HepG2 (cell line): Measurements from ENCODE around the gene CLASP2. TPM values are rescaled to one million over a fixed set of nuclear protein-coding genes. Genes with fewer than 3 reads are reported as not detected.
A peak's percentile ranks its signal among the peaks of the same experiment; 100 is the strongest.

ENCODE experiments used
- ATAC-seq: fragments of 200-7000 bp; cut with Tn5 transposase; 3 replicates; pipeline ENCODE4 v1.9.1; 2020; ENCODE audit warnings: mild to moderate bottlenecking, moderate library complexity
- BruUV-seq: library from RNA; stranded (reverse); fragments of 400-500 nt; replicated peaks from 2 replicates; lab custom pipeline; 2021; lab: Mats Ljungman, UMichigan
- CTCF ChIA-PET: fragments of 300-600 bp; formaldehyde crosslinking; extraction: SDS; loops from one replicate; lab custom pipeline; 2021; ENCODE audit warnings: low total read pairs, inconsistent platforms, low intra/inter-chr PET ratio; lab: Yijun Ruan, JAX
- POLR2A ChIA-PET: fragments of 350-600 bp; sonication (Branson Sonifier 250); formaldehyde crosslinking; loops from one replicate; lab custom pipeline; 2020; ENCODE audit warnings: antibody characterized with exemption, inconsistent platforms; lab: Yijun Ruan, JAX
- DNase-seq: peaks from one replicate; pipeline ENCODE4 v3.0.0-alpha.2; 2015; ENCODE audit warnings: low spot score
- FAIRE-seq: peaks from 3 replicates; lab custom pipeline; 2011; peaks lifted over from hg19 to GRCh38; lab: Jason Lieb, UNC
- H2AFZ ChIP-seq: one replicate; pipeline ENCODE4 v1.6.1; 2011; ENCODE audit warnings: low read length, inconsistent platforms
- H3K27ac ChIP-seq: fragments of 300-600 bp; 3 replicates; pipeline ENCODE4 v1.8.0; 2011; ENCODE audit warnings: mixed run types, mild to moderate bottlenecking, mixed read lengths, low read length, inconsistent platforms; ENCODE audit not compliant: insufficient read depth; ENCODE audit errors: extremely low read length
- H3K27me3 ChIP-seq, 2 experiments: fragments of 200-600 bp in 1 of 2; 2 replicates in 1 of 2; 3 replicates in 1 of 2; pipeline versions ENCODE4 v1.6.0 to v1.8.0; 2011; ENCODE audit warnings: low read length in 2 of 2, mild to moderate bottlenecking in 2 of 2, moderate library complexity in 2 of 2, inconsistent platforms in 1 of 2; ENCODE audit not compliant: insufficient read depth in 2 of 2, control insufficient read depth in 1 of 2
- H3K36me3 ChIP-seq, 2 experiments: fragments of 200-600 bp in 1 of 2; replicated peaks in 1 of 2; 2 replicates in 1 of 2; 3 replicates in 1 of 2; pipeline versions ENCODE4 v1.5.1 to v1.8.0; 2011; ENCODE audit warnings: low read length in 2 of 2, inconsistent platforms in 1 of 2; ENCODE audit not compliant: insufficient read depth in 2 of 2, control insufficient read depth in 1 of 2
- H3K4me1 ChIP-seq: 2 replicates; pipeline ENCODE4 v1.5.1; 2012; ENCODE audit warnings: low read length, inconsistent platforms; ENCODE audit not compliant: insufficient read depth
- H3K4me2 ChIP-seq: 2 replicates; pipeline ENCODE4 v1.6.0; 2011; ENCODE audit warnings: low read depth, low read length, inconsistent platforms
- H3K4me3 ChIP-seq, 3 experiments: fragments of 200-600 bp in 1 of 3; sonication (generic), shearing (Covaris generic) in 1 of 3; replicated peaks in 1 of 3; 2 replicates each; pipeline ENCODE4 v1.5.1; 2011 to 2016; ENCODE audit warnings: low read length in 3 of 3, inconsistent platforms in 2 of 3, low read depth in 2 of 3, mild to moderate bottlenecking in 2 of 3, control low read depth in 1 of 3, mixed read lengths in 1 of 3; ENCODE audit not compliant: insufficient read depth in 1 of 3
- H3K79me2 ChIP-seq: one replicate; pipeline ENCODE4 v1.6.1; 2011; ENCODE audit warnings: low read length, inconsistent platforms; ENCODE audit not compliant: insufficient read depth
- H3K9ac ChIP-seq: 2 replicates; pipeline ENCODE4 v1.6.0; 2011; ENCODE audit warnings: mild to moderate bottlenecking, low read depth, low read length, inconsistent platforms; ENCODE audit not compliant: insufficient read depth
- H3K9me3 ChIP-seq: 2 replicates; pipeline ENCODE4 v1.5.1; 2012; ENCODE audit warnings: mild to moderate bottlenecking, low read length
- H4K20me1 ChIP-seq: 2 replicates; pipeline ENCODE4 v1.6.0; 2011; ENCODE audit warnings: inconsistent platforms, mild to moderate bottlenecking, low read length, moderate library complexity; ENCODE audit not compliant: insufficient read depth
- ETV5 ChIP-seq: IDR thresholded peaks from 2 replicates; pipeline ENCODE4 v1.6.1; 2018; ENCODE audit warnings: missing biosample characterization, missing genetic modification reagents, inconsistent platforms, borderline replicate concordance
- MAFF ChIP-seq: IDR thresholded peaks from 2 replicates; pipeline ENCODE4 v1.6.1; 2011; ENCODE audit warnings: low read depth, low read length, improper control_type of control experiment
- MAX ChIP-seq: IDR thresholded peaks from 2 replicates; pipeline ENCODE4 v1.6.1; 2012; ENCODE audit warnings: inconsistent platforms
- ZFY ChIP-seq: sonication (generic); formaldehyde crosslinking; IDR thresholded peaks from 2 replicates; pipeline ENCODE4 v1.4.0; 2020; ENCODE audit warnings: missing genetic modification reagents
- ZNF431 ChIP-seq: sonication (generic); formaldehyde crosslinking; IDR thresholded peaks from 2 replicates; pipeline ENCODE4 v1.9.0; 2022; ENCODE audit warnings: missing genetic modification reagents, low read depth, mild to moderate bottlenecking, borderline replicate concordance
- WGBS: methylation state at CpG from one replicate; pipeline ENCODE4 v1.1.6; 2017; ENCODE audit warnings: low lambda C conversion rate; 5-methylcytosine and 5-hydroxymethylcytosine counted together
- in situ Hi-C: cut with HindIII; loops from 2 replicates; pipeline ENCODE4 v1.10.0; 2017; ENCODE audit warnings: low pct_unique_long_range_greater_than_20kb; ENCODE audit not compliant: extremely low pct_ligation_motif_present
- intact Hi-C: fragments of 100-400 bp; cut with micrococcal nuclease; formaldehyde crosslinking; loops from one replicate; pipeline ENCODE4 v1.10.0; 2022; ENCODE audit not compliant: unreplicated experiment
- polyA plus RNA-seq, 8 experiments: library from polyadenylated mRNA; depleted of rRNA in 3 of 8; stranded (reverse) in 7 of 8; unstranded in 1 of 8; fragments of >200 nt; fragmentation: Illumina TruSeq in 4 of 8; extraction: Trizol in 4 of 8; gene quantifications; 2 replicates each; pipeline versions ENCODE4 v1.2.1 to v1.2.3, GENCODE V29; 2011 to 2016; ENCODE audit warnings: low read depth in 4 of 8, missing spikeins in 1 of 8, mixed read lengths in 1 of 8; ENCODE audit not compliant: insufficient read depth in 1 of 8
- total RNA-seq, 5 experiments: library from RNA; depleted of rRNA; stranded (reverse); fragments of >200 nt; fragmentation: Illumina TruSeq; extraction: Trizol; gene quantifications; 2 replicates each; pipeline ENCODE4 v1.2.3, GENCODE V29; 2016; ENCODE audit warnings: low read depth in 1 of 5

The CLASP2 gene
- total and polyA plus RNA-seq, 2 of the 13 experiments (the other 11 are each of a cell fraction or from before 2014, with no cell fraction given), result 15.7 to 34.8 TPM

- Histone ChIP-seq H4K20me1 (no peaks in the 10 kb centered on the region), H3K27ac (no peak overlapping the region)
- CTCF ChIA-PET, result no interaction called here
- no peak for FAIRE-seq
- no TSS peak for BruUV-seq
- DNase-seq, result no peak
- WGBS, result 95% methylated on average over 1 of the region's 1 CpG
- TF ChIP-seq ZNF431 (CRISPR knock-in tag) (peak; percentile 55; the same call in 1 of the 2 replicates), ETV5 (CRISPR knock-in tag) (no peak)
- TF ChIP-seq, all 625 proteins: peak for 1
- no peaks in the 10 kb centered on the region for H3K79me2 ChIP-seq
- intact Hi-C loops, result no loop called here
- peaks cover 1 to 9% of the 10 kb centered on the region in 2 experiments; a peak in 3 of 5 replicates for H3K36me3 ChIP-seq
- in situ Hi-C loops, result no loop called here
- H3K4me1 ChIP-seq, result no peaks in the 10 kb centered on the region
- H3K9ac ChIP-seq, result no peak overlapping the region
- H3K4me3 ChIP-seq, result no peak overlapping the region
- no peak overlapping the region for H3K4me2 ChIP-seq
- no peak overlapping the region for H2AFZ ChIP-seq
- H3K9me3 ChIP-seq, result no peaks in the 10 kb centered on the region
- no peaks in the 10 kb centered on the region for H3K27me3 ChIP-seq
- POLR2A ChIA-PET, result no interaction called here
- ATAC-seq, result no peak
Observed at GRCh38 chr3:33547101-33547500, 171.0 kb downstream of the CLASP2 start.

- CTCF ChIA-PET, result no interaction called here
- H3K9ac ChIP-seq, result no peak overlapping the region
- H3K4me3 ChIP-seq, result no peak overlapping the region
- no peak overlapping the region for H3K27ac ChIP-seq
- no peak for ATAC-seq
- H3K4me1 ChIP-seq, result no peaks in the 10 kb centered on the region
- BruUV-seq, result no TSS peak
- 91% methylated on average over 1 of the region's 1 CpG for WGBS
- no peaks in the 10 kb centered on the region for H4K20me1 ChIP-seq
- no peaks in the 10 kb centered on the region for H3K9me3 ChIP-seq
- H3K79me2 ChIP-seq, result no peaks in the 10 kb centered on the region
- H3K4me2 ChIP-seq, result no peak overlapping the region
- TF ChIP-seq MAFF (no peak), ZFY (CRISPR knock-in tag) (no peak), MAX (no peak)
- H2AFZ ChIP-seq, result no peak overlapping the region
- intact Hi-C loops, result no loop called here
- POLR2A ChIA-PET, result no interaction called here
- H3K27me3 ChIP-seq, result no peaks in the 10 kb centered on the region
- FAIRE-seq, result no peak
- peaks cover 1 to 9% of the 10 kb centered on the region in 2 experiments; a peak in 3 of 5 replicates for H3K36me3 ChIP-seq
- DNase-seq, result no peak
- in situ Hi-C loops, result no loop called here
Observed at GRCh38 chr3:33544126-33544525, 173.9 kb downstream of the CLASP2 start.
